ENCODE measurements around the gene PTPRZ1. TPM values are rescaled to one million over a fixed set of nuclear protein-coding genes. Genes with fewer than 3 reads are reported as not detected.

The PTPRZ1 gene
- total and polyA plus RNA-seq, 2 of the 13 experiments (the other 11 are each of a cell fraction or from before 2014, with no cell fraction given) = not detected

GRCh38 chr7:121824276-121824675 is 48.7 kb upstream of the PTPRZ1 start (continued):
- TF ChIP-seq, protein P1, sequence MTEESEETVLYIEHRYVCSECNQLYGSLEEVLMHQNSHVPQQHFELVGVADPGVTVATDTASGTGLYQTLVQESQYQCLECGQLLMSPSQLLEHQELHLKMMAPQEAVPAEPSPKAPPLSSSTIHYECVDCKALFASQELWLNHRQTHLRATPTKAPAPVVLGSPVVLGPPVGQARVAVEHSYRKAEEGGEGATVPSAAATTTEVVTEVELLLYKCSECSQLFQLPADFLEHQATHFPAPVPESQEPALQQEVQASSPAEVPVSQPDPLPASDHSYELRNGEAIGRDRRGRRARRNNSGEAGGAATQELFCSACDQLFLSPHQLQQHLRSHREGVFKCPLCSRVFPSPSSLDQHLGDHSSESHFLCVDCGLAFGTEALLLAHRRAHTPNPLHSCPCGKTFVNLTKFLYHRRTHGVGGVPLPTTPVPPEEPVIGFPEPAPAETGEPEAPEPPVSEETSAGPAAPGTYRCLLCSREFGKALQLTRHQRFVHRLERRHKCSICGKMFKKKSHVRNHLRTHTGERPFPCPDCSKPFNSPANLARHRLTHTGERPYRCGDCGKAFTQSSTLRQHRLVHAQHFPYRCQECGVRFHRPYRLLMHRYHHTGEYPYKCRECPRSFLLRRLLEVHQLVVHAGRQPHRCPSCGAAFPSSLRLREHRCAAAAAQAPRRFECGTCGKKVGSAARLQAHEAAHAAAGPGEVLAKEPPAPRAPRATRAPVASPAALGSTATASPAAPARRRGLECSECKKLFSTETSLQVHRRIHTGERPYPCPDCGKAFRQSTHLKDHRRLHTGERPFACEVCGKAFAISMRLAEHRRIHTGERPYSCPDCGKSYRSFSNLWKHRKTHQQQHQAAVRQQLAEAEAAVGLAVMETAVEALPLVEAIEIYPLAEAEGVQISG (CRISPR knock-in tag; IDR thresholded peaks at IDR 0.05) = no peak
- TF ChIP-seq ZNF350 (CRISPR knock-in tag; IDR thresholded peaks at IDR 0.05; ENCODE audit: borderline replicate concordance, low read depth) (no peak), NR2F1 (CRISPR knock-in tag; IDR thresholded peaks at IDR 0.05) (no peak), KLF15 (CRISPR knock-in tag; IDR thresholded peaks at IDR 0.05; ENCODE audit: borderline replicate concordance) (no peak), CCAR2 (optimal IDR thresholded peaks at IDR 0.05; ENCODE audit: low read depth, low read length) (no peak), KDM4B (CRISPR knock-in tag; IDR thresholded peaks at IDR 0.05) (no peak), ATF3 (CRISPR knock-in tag; IDR thresholded peaks at IDR 0.05) (peak; percentile 56; the same call in 1 of the 2 replicates), STAT5B (CRISPR knock-in tag; IDR thresholded peaks at IDR 0.05) (no peak), ZNF367 (CRISPR knock-in tag; IDR thresholded peaks at IDR 0.05; ENCODE audit: borderline replicate concordance) (no peak), CBX2 (IDR thresholded peaks at IDR 0.05; ENCODE audit: low read depth, low read length) (no peak), CBX2 (CRISPR knock-in tag; IDR thresholded peaks at IDR 0.05; ENCODE audit: low read depth) (no peak), ZNF564 (CRISPR knock-in tag; IDR thresholded peaks at IDR 0.05) (no peak), ZFP37 (CRISPR knock-in tag; IDR thresholded peaks at IDR 0.05; ENCODE audit: borderline replicate concordance) (no peak), ZNF335 (CRISPR knock-in tag; IDR thresholded peaks at IDR 0.05) (no peak), ZNF160 (CRISPR knock-in tag; IDR thresholded peaks at IDR 0.05) (no peak), RBM22 (optimal IDR thresholded peaks at IDR 0.05; ENCODE audit: low read length) (no peak), ZNF205 (CRISPR knock-in tag; IDR thresholded peaks at IDR 0.05) (no peak), ZMYM3 (CRISPR knock-in tag; IDR thresholded peaks at IDR 0.05) (no peak), PLSCR1 (CRISPR knock-in tag; IDR thresholded peaks at IDR 0.05; ENCODE audit: borderline replicate concordance) (no peak), ZNF672 (CRISPR knock-in tag; IDR thresholded peaks at IDR 0.05) (no peak), ZNF746 (CRISPR knock-in tag; IDR thresholded peaks at IDR 0.05) (no peak), ISL2 (CRISPR knock-in tag; IDR thresholded peaks at IDR 0.05) (peak; percentile 41; the same call in 1 of the 2 replicates), GATAD2A (CRISPR knock-in tag; IDR thresholded peaks at IDR 0.05) (peak; percentile 87; the same call in 1 of the 2 replicates)
- TF ChIP-seq, protein P2, sequence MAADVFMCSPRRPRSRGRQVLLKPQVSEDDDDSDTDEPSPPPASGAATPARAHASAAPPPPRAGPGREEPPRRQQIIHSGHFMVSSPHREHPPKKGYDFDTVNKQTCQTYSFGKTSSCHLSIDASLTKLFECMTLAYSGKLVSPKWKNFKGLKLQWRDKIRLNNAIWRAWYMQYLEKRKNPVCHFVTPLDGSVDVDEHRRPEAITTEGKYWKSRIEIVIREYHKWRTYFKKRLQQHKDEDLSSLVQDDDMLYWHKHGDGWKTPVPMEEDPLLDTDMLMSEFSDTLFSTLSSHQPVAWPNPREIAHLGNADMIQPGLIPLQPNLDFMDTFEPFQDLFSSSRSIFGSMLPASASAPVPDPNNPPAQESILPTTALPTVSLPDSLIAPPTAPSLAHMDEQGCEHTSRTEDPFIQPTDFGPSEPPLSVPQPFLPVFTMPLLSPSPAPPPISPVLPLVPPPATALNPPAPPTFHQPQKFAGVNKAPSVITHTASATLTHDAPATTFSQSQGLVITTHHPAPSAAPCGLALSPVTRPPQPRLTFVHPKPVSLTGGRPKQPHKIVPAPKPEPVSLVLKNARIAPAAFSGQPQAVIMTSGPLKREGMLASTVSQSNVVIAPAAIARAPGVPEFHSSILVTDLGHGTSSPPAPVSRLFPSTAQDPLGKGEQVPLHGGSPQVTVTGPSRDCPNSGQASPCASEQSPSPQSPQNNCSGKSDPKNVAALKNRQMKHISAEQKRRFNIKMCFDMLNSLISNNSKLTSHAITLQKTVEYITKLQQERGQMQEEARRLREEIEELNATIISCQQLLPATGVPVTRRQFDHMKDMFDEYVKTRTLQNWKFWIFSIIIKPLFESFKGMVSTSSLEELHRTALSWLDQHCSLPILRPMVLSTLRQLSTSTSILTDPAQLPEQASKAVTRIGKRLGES (CRISPR knock-in tag; IDR thresholded peaks at IDR 0.05; ENCODE audit: borderline replicate concordance) = no peak
- TF ChIP-seq, protein P3, sequence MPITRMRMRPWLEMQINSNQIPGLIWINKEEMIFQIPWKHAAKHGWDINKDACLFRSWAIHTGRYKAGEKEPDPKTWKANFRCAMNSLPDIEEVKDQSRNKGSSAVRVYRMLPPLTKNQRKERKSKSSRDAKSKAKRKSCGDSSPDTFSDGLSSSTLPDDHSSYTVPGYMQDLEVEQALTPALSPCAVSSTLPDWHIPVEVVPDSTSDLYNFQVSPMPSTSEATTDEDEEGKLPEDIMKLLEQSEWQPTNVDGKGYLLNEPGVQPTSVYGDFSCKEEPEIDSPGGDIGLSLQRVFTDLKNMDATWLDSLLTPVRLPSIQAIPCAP (CRISPR knock-in tag; IDR thresholded peaks at IDR 0.05; ENCODE audit: low read depth) = no peak
